Ovary (tissue), 9 donors: ENCODE results near the gene UPK1B. TPM values are rescaled to one million over a fixed set of nuclear protein-coding genes. Genes with fewer than 3 reads are reported as not detected.

Source experiments
- DNase-seq, 5 donors: peaks; one replicate each; pipeline ENCODE4 v3.0.0-alpha.2; 2019 to 2020
- H3K27ac ChIP-seq, 2 donors: fragments of 200-600 bp; one replicate each; pipeline versions ENCODE4 v1.5.1 to v1.8.0; 2019 to 2022
- H3K27me3 ChIP-seq: fragments of 200-600 bp; one replicate; pipeline ENCODE4 v1.8.0; 2022
- H3K36me3 ChIP-seq: fragments of 200-600 bp; sonication (generic); one replicate; pipeline ENCODE4 v1.5.1; 2019
- H3K4me1 ChIP-seq: one replicate; pipeline ENCODE4 v1.8.1; 2013; ENCODE audit warnings: mild to moderate bottlenecking, moderate library complexity; ENCODE audit not compliant: insufficient read depth
- H3K4me3 ChIP-seq: fragments of 200-600 bp; sonication (generic); one replicate; pipeline ENCODE4 v1.5.1; 2017
- H3K9me3 ChIP-seq, 2 donors: fragments of 200-600 bp in 1 of 2; sonication (generic) in 1 of 2; one replicate each; pipeline versions ENCODE4 v1.5.1 to v1.8.1; 2013 to 2019; ENCODE audit warnings: mild to moderate bottlenecking in 1 of 2, moderate library complexity in 1 of 2
- CTCF ChIP-seq, 3 donors: fragments of 450-650 bp in 2 of 3; fragments of 200-600 bp in 1 of 3; IDR thresholded peaks; one replicate each; pipeline versions ENCODE4 v1.5.1 to v1.8.0; 2016 to 2022; ENCODE audit warnings: antibody characterized with exemption in 3 of 3, mild to moderate bottlenecking in 1 of 3
- EP300 ChIP-seq: sonication (generic); formaldehyde crosslinking; IDR thresholded peaks from one replicate; pipeline ENCODE4 v1.6.1; 2017; ENCODE audit warnings: antibody characterized with exemption
- POLR2A ChIP-seq: fragments of 450-650 bp; IDR thresholded peaks from one replicate; pipeline ENCODE4 v1.6.1; 2017; ENCODE audit warnings: antibody characterized with exemption, mild to moderate bottlenecking, moderate library complexity
- WGBS, 3 donors: extraction: QIAGEN DNeasy Blood & Tissue Kit in 1 of 3; methylation state at CpG; one replicate each; pipeline versions ENCODE4 v1.1.5 to v1.1.7; 2013 to 2017; 5-methylcytosine and 5-hydroxymethylcytosine counted together
- intact Hi-C, 4 donors: fragments of 100-400 bp; cut with DNase I; formaldehyde crosslinking; loops; one replicate each; pipeline versions ENCODE4 v1.11.0 to v1.15.1; 2022 to 2023
- polyA plus RNA-seq, 2 donors: library from polyadenylated mRNA; stranded (reverse); fragments of 200-250 nt in 1 of 2; fragments of 350-450 nt in 1 of 2; fragmentation: Illumina TruSeq in 1 of 2; extraction: RNeasy Lipid Tissue Mini Kit (QIAGEN cat#74804) in 1 of 2; gene quantifications; one replicate each; pipeline ENCODE4 v1.2.3, GENCODE V29; 2013 to 2014
- total RNA-seq, 7 donors: library from RNA; depleted of rRNA in 2 of 7; stranded (reverse); fragments of >200 nt in 2 of 7; fragmentation: NEBNext Ultra II Directional in 3 of 7; extraction: Animal tissue kit (Norgen Biotek cat#: 25700) in 3 of 7; gene quantifications; one replicate each; pipeline versions ENCODE4 v1.1.0 to v1.2.4, GENCODE V29; 2016 to 2023
- donor health status: DM: no; HTN: no; CAD: no; lungs with moderate emphysema.
- donor health status: DM: no; HTN: no; CAD: no.
- donor health status: Bipolar disorder and iron deficiency.
- donor health status: DM: yes; HTN: yes; CAD: no.
- donor health status: DM: no; HTN: no; CAD: no.
- donor health status: DM: yes; HTN: yes; CAD: no.

The UPK1B gene
- total and polyA plus RNA-seq, 9 donors = 0.05 to 1.4 (median 0.69) TPM; not detected in 4

DNA sequence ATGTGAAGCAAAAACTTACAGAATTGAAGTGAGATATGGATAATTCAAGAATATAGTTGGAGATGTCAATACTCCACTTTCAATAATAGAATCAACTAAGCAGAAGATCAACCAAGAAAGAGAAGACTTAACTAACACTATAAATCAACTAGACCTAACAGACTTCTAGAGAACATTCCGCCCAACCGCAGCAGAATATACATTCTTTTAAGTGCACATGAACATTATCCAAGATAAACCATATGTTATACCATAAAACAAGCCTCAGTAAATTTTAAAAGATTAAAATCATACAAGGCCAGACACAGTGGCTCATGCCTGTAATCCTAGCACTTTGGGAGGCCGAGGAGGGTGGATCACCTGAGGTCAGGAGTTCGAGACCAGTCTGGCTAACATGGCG is 32.9 kb upstream of the UPK1B start:
- Histone ChIP-seq H3K36me3 (no peaks in the 10 kb centered on the region), H3K27me3 (no peaks in the 10 kb centered on the region), H3K4me3 (no peak overlapping the region), H3K4me1 (no peaks in the 10 kb centered on the region), H3K9me3 (no peaks in the 10 kb centered on the region), H3K27ac (no peak overlapping the region)
- TF ChIP-seq CTCF (IDR thresholded peaks at IDR 0.05) = no peak
- no peak for TF ChIP-seq EP300
- TF ChIP-seq POLR2A = no peak
- intact Hi-C loops = no loop called here
- WGBS, 3 donors = 74 to 90% (median 84%) methylated on average over 5 of the region's 5 CpGs
- DNase-seq = no peak

- TF ChIP-seq POLR2A = no peak
- TF ChIP-seq EP300 = no peak
- no peak for TF ChIP-seq CTCF (IDR thresholded peaks at IDR 0.05)
- no peak overlapping the region for H3K27ac ChIP-seq
- H3K4me1 ChIP-seq = no peaks in the 10 kb centered on the region
- H3K27me3 ChIP-seq = no peaks in the 10 kb centered on the region
- H3K36me3 ChIP-seq = no peaks in the 10 kb centered on the region
- no peak overlapping the region for H3K4me3 ChIP-seq
- no peak for DNase-seq
- no peaks in the 10 kb centered on the region for H3K9me3 ChIP-seq
- intact Hi-C loops = no loop called here
These were observed 28.3 kb upstream of the UPK1B start for GRCh38 chr3:119145128-119145499.

GRCh38 chr3:119145500-119146167 is 27.8 kb upstream of the UPK1B start, which contains the start of gene TEX55:
Gene TEX55, plus strand, starts transcription at chr3:119146165. Its CDS starts 25 bp downstream, at chr3:119146190.
- H3K4me1 ChIP-seq = no peaks in the 10 kb centered on the region
- no peaks in the 10 kb centered on the region for H3K36me3 ChIP-seq
- TF ChIP-seq POLR2A = no peak
- TF ChIP-seq EP300 = no peak
- TF ChIP-seq CTCF (IDR thresholded peaks at IDR 0.05) = no peak
- H3K27me3 ChIP-seq = no peaks in the 10 kb centered on the region
- DNase-seq = no peak
- intact Hi-C loops = no loop called here
- no peaks in the 10 kb centered on the region for H3K9me3 ChIP-seq
- WGBS, 3 donors = 81 to 87% (median 85%) methylated on average over 23 of the region's 23 CpGs
- no peak within 1 kb of the TSS for H3K27ac ChIP-seq
- H3K4me3 ChIP-seq = no peak within 1 kb of the TSS

DNA sequence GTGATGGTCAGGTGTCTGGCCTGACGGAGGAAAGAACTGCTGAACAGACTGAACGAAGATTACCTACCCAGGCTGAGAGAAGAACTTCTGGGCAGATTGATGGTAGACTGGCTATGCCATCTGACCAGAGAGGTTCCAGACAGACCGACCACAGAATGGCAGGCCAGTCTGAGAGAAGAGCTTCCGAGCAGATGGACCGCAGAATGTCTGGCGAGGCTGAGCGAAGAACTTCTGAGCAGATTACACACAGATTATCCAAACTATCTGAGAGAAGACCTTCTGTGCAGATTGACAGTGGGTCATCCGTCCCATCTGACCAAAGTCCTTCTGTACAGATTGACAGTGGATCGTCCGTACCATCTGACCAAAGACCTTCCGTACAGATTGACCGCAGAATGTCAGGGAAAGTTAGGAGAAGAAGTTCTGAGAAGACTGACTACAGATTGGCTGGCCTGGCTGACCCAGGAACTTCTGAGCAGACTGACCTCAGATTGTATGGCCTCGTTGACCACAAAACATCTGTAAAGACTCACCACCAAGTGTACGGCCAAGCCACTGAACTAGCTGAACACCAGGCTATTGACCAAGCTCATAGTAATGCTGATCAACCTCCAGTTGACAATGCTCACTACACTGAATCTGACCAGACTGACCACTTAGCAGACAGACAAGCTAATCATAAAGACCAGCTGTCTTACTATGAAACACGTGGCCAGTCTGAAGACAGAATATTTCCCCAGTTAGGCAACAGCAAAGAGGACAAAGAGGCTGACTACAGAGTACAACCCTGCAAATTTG is 26.6 kb upstream of the UPK1B start:
- no peak for DNase-seq
- no peaks in the 10 kb centered on the region for H3K4me1 ChIP-seq
- no peaks in the 10 kb centered on the region for H3K36me3 ChIP-seq
- no peak overlapping the region for H3K4me3 ChIP-seq
- no peak overlapping the region for H3K27ac ChIP-seq
- TF ChIP-seq EP300 (no peak), CTCF (IDR thresholded peaks at IDR 0.05) (no peak), POLR2A (no peak)
- WGBS, 3 donors = 85 to 93% (median 89%) methylated on average over 15 of the region's 15 CpGs
- intact Hi-C loops = no loop called here
- no peaks in the 10 kb centered on the region for H3K27me3 ChIP-seq
- no peaks in the 10 kb centered on the region for H3K9me3 ChIP-seq
